NCI-H2171 (cell line): ENCODE measurements around the gene TTC34.
"Not testable (repeated sequence)": the region's sequence is repeated elsewhere in the genome, so short reads cannot be mapped to it uniquely, and the experiment has no call there.

Experiments used
- DNase-seq: peaks from one replicate; lab custom pipeline; 2025; lab: John Stamatoyannopoulos, UW

TTC34 gene

GRCh38 chr1:2628191-2628932, 173.1 kb downstream of the TTC34 start:
- no peak for DNase-seq

- no peak for DNase-seq
Observed at GRCh38 chr1:2627746-2628145, 173.7 kb downstream of the TTC34 start.

GRCh38 chr1:2625748-2626147, 175.7 kb downstream of the TTC34 start:
- DNase-seq = not testable (repeated sequence)

GRCh38 chr1:2625311-2625710, 176.2 kb downstream of the TTC34 start:
- no peak for DNase-seq

- DNase-seq = no peak
Observed at GRCh38 chr1:2624735-2625300, 176.7 kb downstream of the TTC34 start.

DNA sequence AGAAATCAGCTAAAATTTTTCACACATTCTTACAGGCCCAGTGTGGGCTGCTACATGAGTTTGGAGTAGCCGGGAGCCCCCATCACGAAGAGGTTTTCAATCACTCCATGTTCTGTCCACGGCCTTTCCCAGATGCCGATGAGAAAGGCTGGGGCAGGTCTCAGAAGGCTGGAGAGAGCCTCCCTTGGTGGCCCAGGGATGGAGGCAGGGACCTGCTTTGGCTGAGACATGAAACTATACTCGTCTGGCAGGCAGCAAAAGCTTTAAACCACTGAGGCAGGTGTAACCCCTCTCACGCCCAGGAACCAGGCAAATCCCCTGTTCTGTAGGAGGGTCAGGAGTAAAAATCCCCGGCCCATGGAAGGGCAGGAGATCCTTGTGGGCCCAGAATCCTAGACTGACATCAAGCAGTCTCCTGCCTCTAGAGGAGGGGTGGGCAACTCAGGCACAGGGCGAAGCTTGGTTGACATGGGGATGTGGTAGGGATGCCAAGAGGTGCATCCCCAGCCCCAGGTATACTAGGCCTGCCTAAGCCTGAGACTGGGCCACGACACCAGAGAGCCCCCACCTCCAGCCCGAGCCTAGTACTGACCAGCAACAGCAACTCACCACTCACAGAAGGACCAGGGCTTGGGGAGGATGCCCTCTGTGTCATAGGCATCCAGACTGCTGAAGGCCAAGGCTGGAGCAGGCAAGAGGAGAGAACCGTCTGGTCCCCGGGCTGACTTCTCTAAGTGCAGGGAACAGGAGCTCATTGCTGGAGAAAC, 177.7 kb downstream of the TTC34 start:
- DNase-seq = no peak

GRCh38 chr1:2617971-2618470, 183.5 kb downstream of the TTC34 start:
- DNase-seq = no peak

- no peak for DNase-seq
Observed at GRCh38 chr1:2614145-2614544, 187.3 kb downstream of the TTC34 start.

- no peak for DNase-seq
Observed at GRCh38 chr1:2612591-2613365, 188.7 kb downstream of the TTC34 start.

- no peak for DNase-seq
Observed at GRCh38 chr1:2611621-2612437, 189.7 kb downstream of the TTC34 start.

GRCh38 chr1:2611031-2611501, 190.4 kb downstream of the TTC34 start:
- DNase-seq = no peak

DNA sequence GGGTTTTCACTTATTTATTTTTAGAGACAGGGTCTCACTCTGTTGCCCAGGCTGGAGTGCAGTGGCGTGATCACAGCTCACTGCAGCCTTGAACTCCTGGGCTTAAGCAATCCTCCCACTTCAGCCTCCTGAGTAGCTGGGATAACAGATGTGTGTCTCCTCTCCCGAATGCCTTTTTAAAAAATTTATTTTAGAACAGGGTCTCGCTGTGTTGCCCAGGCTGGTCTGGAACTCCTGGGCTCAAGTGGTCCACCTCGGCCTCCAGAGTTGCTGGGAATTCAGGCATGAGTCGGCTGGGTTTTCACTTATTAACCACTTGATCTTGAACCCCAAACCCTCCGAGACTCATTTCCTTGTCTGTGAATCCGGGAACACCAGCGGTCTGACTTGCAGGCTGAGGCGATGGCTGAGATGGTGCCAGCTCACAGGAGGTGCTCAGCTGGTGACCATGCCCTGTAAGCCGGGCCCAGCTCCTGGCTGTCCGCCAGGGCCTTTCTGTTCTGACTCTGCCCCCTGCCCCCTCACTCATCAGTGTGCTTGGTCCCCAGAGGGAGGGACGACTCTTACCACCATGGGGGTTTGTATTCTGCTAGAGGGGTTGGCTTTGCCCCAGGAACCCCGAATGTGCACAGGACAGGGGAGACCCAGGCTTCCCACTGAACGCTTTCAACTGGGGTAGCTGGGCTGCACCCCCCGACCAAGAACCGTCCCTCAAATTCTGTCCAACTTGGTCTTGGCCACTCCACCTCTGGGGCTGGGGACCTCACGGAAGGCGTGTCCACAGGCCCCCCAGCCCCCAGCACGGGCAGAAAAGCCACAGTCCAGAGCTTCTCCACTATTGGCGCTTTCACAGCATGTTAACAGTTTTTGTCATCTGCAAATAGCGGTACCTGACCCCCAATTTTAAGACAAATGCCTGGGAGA, 191.2 kb downstream of the TTC34 start:
- DNase-seq = no peak

DNA sequence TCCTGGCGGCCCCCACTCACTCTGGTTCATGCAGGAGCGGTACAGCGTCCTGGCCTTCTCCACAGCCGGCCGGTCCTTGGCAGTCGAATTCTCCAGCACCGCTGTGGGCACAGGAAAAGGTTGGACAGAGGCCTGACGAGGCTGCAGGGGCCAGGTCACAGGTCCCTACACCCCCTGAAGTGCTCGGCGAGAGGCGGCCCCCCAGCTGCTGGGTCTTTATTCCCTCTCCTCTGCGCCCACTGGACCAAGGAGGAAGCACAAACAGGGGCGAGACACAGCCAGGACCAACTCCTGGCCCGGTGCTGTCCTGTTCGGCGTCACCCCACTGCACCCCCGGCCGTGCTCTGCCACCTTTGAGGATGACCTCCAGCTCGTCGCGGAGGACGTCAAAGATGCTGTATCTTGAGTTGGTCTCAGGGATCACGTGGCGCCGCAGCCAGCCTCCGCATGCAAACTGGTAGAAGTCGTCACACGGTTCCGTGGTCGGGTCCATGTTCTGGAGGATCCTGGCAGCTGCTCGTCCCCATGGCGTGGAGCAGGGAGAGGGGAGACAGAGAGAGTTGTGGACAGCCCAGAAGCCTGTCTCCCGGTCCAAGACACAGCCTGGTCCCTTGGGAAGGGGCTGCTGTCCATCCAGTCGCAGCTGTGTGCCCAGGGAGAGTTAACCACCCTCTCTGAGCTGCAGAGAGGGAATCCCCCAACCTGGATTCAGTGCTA, 192.0 kb downstream of the TTC34 start:
- no peak for DNase-seq

DNA sequence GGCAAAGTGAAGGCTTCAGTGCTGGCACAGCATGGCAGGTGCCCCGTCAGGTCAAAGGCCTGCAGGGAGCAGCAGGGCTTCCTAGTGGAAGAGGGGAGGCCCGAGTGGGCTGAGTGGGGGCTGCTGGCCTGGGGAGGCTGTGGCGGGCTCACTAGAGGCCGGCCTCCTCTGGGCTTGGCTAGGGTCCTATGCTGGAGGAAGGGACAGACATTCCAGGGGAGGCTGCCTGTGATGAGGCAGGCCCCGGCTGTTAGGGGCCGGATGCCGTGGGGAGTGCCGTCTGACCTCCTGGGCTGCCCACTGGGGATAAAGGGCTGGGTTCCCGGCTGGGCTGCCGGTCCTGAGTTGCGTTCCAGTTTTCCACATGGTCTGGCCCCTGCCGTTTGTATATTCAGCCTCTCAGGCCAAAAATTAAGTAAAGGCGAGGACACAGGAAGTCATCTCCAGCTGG, 193.8 kb downstream of the TTC34 start:
- no peak for DNase-seq

- no peak for DNase-seq
Observed at GRCh38 chr1:2606881-2607621, 194.4 kb downstream of the TTC34 start.

DNA sequence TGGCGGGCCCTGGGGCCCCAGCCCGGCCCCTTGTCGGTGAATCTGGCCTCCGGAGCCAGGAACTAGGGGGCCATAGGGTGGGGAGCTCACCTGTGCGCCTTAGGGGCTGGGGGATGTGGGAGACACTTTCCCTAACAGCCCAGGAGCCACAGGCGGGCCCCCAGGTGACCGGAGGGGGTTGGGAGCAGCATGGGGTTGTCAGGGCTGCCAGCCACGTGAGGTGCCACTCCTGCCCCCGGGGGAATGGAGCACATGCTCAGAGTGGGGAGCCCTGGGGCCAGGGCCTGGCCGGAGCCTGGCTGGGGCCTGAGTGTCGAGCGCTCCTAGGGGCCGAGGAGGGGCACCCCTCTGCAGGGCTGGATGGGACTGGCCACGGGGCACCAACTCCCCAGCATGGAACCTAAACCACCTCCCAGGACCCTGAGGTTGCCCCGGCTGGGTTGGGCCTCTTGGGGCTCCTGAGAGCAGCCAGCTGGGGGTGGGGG, 195.1 kb downstream of the TTC34 start:
- DNase-seq = no peak

GRCh38 chr1:2605509-2606395, 195.7 kb downstream of the TTC34 start:
- DNase-seq = no peak
